Endothelial cell (in vitro differentiated cells): Measurements from ENCODE around the gene NTM. TPM values are rescaled to one million over a fixed set of nuclear protein-coding genes. Genes with fewer than 3 reads are reported as not detected.

Experiments used
- DNase-seq: peaks from one replicate; pipeline ENCODE4 v3.0.0; 2021; ENCODE audit warnings: low spot score
- H3K27ac Mint-ChIP-seq: one replicate; pipeline ENCODE4 v1.8.0; 2021; ENCODE audit warnings: mixed read lengths, inconsistent platforms; ENCODE audit not compliant: unreplicated experiment
- H3K27me3 Mint-ChIP-seq: one replicate; pipeline ENCODE4 v1.8.0; 2021; ENCODE audit warnings: mild to moderate bottlenecking, moderate library complexity, mixed read lengths, inconsistent platforms; ENCODE audit not compliant: unreplicated experiment
- H3K36me3 Mint-ChIP-seq: one replicate; pipeline ENCODE4 v1.8.0; 2021; ENCODE audit warnings: mild to moderate bottlenecking, low read depth, mixed read lengths, inconsistent platforms; ENCODE audit not compliant: unreplicated experiment
- H3K4me1 Mint-ChIP-seq: one replicate; pipeline ENCODE4 v1.8.0; 2021; ENCODE audit warnings: mild to moderate bottlenecking, mixed read lengths, inconsistent platforms; ENCODE audit not compliant: unreplicated experiment
- H3K4me3 Mint-ChIP-seq: one replicate; pipeline ENCODE4 v1.8.0; 2021; ENCODE audit warnings: mild to moderate bottlenecking, mixed read lengths, inconsistent platforms; ENCODE audit not compliant: unreplicated experiment
- H3K9me3 Mint-ChIP-seq: one replicate; pipeline ENCODE4 v1.8.0; 2021; ENCODE audit warnings: mixed read lengths, inconsistent platforms; ENCODE audit not compliant: unreplicated experiment
- CTCF ChIP-seq: fragments of 200-600 bp; sonication (generic); IDR thresholded peaks from one replicate; pipeline ENCODE4 v1.5.0; 2021; ENCODE audit warnings: antibody characterized with exemption; ENCODE audit not compliant: unreplicated experiment
- total RNA-seq: library from RNA; stranded (reverse); fragmentation: NEBNext Ultra II Directional; extraction: Animal tissue kit (Norgen Biotek cat#: 25700); gene quantifications from one replicate; pipeline ENCODE4 v1.2.1, GENCODE V29; 2021; ENCODE audit not compliant: unreplicated experiment

NTM gene
- total RNA-seq, 1 donor from 2014 or later, result 3.6 TPM

GRCh38 chr11:131918663-131919062 is 548.2 kb downstream of the NTM start:
- Mint-ChIP-seq H3K4me3 (no peak overlapping the region), H3K27ac (no peak overlapping the region), H3K36me3 (no peaks in the 10 kb centered on the region), H3K27me3 (no peaks in the 10 kb centered on the region), H3K4me1 (no peaks in the 10 kb centered on the region), H3K9me3 (no peaks in the 10 kb centered on the region)
- TF ChIP-seq CTCF, result no peak
- no peak for DNase-seq

GRCh38 chr11:131922220-131922619 is 551.8 kb downstream of the NTM start:
- Mint-ChIP-seq H3K4me3 (no peak overlapping the region), H3K27ac (no peak overlapping the region), H3K27me3 (no peaks in the 10 kb centered on the region), H3K4me1 (peaks cover 5% of the 10 kb centered on the region), H3K36me3 (no peaks in the 10 kb centered on the region), H3K9me3 (no peaks in the 10 kb centered on the region)
- no peak for TF ChIP-seq CTCF
- DNase-seq, result no peak

GRCh38 chr11:131923309-131923708 is 552.9 kb downstream of the NTM start:
- Mint-ChIP-seq H3K4me3 (no peak overlapping the region), H3K4me1 (peaks cover 5% of the 10 kb centered on the region), H3K36me3 (no peaks in the 10 kb centered on the region), H3K27ac (no peak overlapping the region), H3K9me3 (no peaks in the 10 kb centered on the region), H3K27me3 (no peaks in the 10 kb centered on the region)
- DNase-seq, result no peak
- TF ChIP-seq CTCF, result no peak

- H3K36me3 Mint-ChIP-seq, result no peaks in the 10 kb centered on the region
- TF ChIP-seq CTCF, result no peak
- H3K27ac Mint-ChIP-seq, result no peak overlapping the region
- H3K9me3 Mint-ChIP-seq, result no peaks in the 10 kb centered on the region
- no peaks in the 10 kb centered on the region for H3K27me3 Mint-ChIP-seq
- no peak overlapping the region for H3K4me3 Mint-ChIP-seq
- peaks cover 5% of the 10 kb centered on the region for H3K4me1 Mint-ChIP-seq
- no peak for DNase-seq
These were observed 553.6 kb downstream of the NTM start for GRCh38 chr11:131924001-131924400.

- no peak for DNase-seq
- peaks cover 5% of the 10 kb centered on the region for H3K4me1 Mint-ChIP-seq
- no peak overlapping the region for H3K27ac Mint-ChIP-seq
- H3K36me3 Mint-ChIP-seq, result no peaks in the 10 kb centered on the region
- TF ChIP-seq CTCF, result no peak
- H3K27me3 Mint-ChIP-seq, result no peaks in the 10 kb centered on the region
- no peak overlapping the region for H3K4me3 Mint-ChIP-seq
- no peaks in the 10 kb centered on the region for H3K9me3 Mint-ChIP-seq
These were observed 554.2 kb downstream of the NTM start for GRCh38 chr11:131924457-131925201.
